Left ventricle myocardium inferior (tissue), 1 donor: ENCODE results near the gene SSMEM1. TPM values are rescaled to one million over a fixed set of nuclear protein-coding genes. Genes with fewer than 3 reads are reported as not detected.
"Not testable (repeated sequence)": the region's sequence is repeated elsewhere in the genome, so short reads cannot be mapped to it uniquely, and the experiment has no call there.

Experiments
- DNase-seq: peaks from one replicate; pipeline ENCODE4 v3.0.0-alpha.2; 2020
- H3K27ac ChIP-seq: fragments of 200-600 bp; replicated peaks from 2 replicates; pipeline ENCODE4 v1.8.0; 2021
- H3K27me3 ChIP-seq: fragments of 200-600 bp; 2 replicates; pipeline ENCODE4 v1.8.0; 2021; ENCODE audit warnings: low read depth
- H3K36me3 ChIP-seq: fragments of 200-600 bp; 2 replicates; pipeline ENCODE4 v1.8.0; 2021
- H3K4me1 ChIP-seq: fragments of 200-600 bp; 2 replicates; pipeline ENCODE4 v1.8.0; 2021
- H3K4me3 ChIP-seq: fragments of 200-600 bp; 2 replicates; pipeline ENCODE4 v1.8.0; 2021; ENCODE audit warnings: mild to moderate bottlenecking, moderate library complexity
- H3K9me3 ChIP-seq: fragments of 200-600 bp; replicated peaks from 2 replicates; pipeline ENCODE4 v1.8.0; 2021
- intact Hi-C: fragments of 100-400 bp; cut with micrococcal nuclease; formaldehyde crosslinking; loops from one replicate; pipeline ENCODE4 v1.11.0; 2022
- total RNA-seq: library from RNA; stranded (reverse); fragmentation: NEBNext Ultra II Directional; extraction: Animal tissue kit (Norgen Biotek cat#: 25700); gene quantifications from one replicate; pipeline ENCODE4 v1.2.1, GENCODE V29; 2021
- TF ChIP-seq, protein P1 (sequence below): fragments of 200-600 bp; IDR thresholded peaks from 2 replicates; pipeline ENCODE4 v1.8.0; 2021; ENCODE audit warnings: antibody characterized with exemption, mild to moderate bottlenecking, borderline replicate concordance
- donor health status: DM: no; HTN: yes; CAD: no; lungs with severe emphysema.

Gene SSMEM1
- total RNA-seq, 1 donor from 2014 or later = not detected

GRCh38 chr7:130221746-130222145 lies 14.1 kb downstream of the SSMEM1 start:
- Histone ChIP-seq H3K4me3 (no peak overlapping the region), H3K27ac (no peak overlapping the region), H3K4me1 (no peaks in the 10 kb centered on the region), H3K36me3 (no peaks in the 10 kb centered on the region), H3K9me3 (peaks cover 6% of the 10 kb centered on the region), H3K27me3 (no peaks in the 10 kb centered on the region)
- intact Hi-C loops = no loop called here
- DNase-seq = no peak
- TF ChIP-seq, protein P1, sequence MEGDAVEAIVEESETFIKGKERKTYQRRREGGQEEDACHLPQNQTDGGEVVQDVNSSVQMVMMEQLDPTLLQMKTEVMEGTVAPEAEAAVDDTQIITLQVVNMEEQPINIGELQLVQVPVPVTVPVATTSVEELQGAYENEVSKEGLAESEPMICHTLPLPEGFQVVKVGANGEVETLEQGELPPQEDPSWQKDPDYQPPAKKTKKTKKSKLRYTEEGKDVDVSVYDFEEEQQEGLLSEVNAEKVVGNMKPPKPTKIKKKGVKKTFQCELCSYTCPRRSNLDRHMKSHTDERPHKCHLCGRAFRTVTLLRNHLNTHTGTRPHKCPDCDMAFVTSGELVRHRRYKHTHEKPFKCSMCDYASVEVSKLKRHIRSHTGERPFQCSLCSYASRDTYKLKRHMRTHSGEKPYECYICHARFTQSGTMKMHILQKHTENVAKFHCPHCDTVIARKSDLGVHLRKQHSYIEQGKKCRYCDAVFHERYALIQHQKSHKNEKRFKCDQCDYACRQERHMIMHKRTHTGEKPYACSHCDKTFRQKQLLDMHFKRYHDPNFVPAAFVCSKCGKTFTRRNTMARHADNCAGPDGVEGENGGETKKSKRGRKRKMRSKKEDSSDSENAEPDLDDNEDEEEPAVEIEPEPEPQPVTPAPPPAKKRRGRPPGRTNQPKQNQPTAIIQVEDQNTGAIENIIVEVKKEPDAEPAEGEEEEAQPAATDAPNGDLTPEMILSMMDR = no peak

GRCh38 chr7:130223646-130224045 lies 16.0 kb downstream of the SSMEM1 start:
- no peaks in the 10 kb centered on the region for H3K36me3 ChIP-seq
- H3K27me3 ChIP-seq = no peaks in the 10 kb centered on the region
- peaks cover 6% of the 10 kb centered on the region for H3K9me3 ChIP-seq
- TF ChIP-seq, protein P1 = no peak
- no peak for DNase-seq
- intact Hi-C loops = no loop called here
- H3K4me1 ChIP-seq = peaks cover 8% of the 10 kb centered on the region
- no peak overlapping the region for H3K27ac ChIP-seq
- no peak overlapping the region for H3K4me3 ChIP-seq

DNA sequence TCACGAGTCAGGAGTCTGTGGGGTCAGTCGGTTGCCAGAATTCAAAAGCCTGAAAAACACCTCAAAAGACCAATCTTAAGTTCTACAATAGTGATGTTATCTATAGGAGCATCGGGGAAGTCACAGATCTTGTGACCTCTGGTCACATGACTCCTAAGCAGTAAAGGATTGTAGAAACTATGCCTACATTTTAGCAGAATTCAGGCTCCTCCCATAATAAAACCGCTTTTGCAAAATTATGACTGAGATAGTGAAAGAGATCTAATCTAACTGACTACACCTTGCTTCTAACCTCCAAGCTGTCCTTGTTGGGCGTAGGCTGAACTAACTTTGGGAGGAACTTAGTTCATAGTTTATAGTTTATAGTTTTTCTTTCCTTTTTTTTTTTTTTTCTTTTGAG lies 16.6 kb downstream of the SSMEM1 start:
- no peaks in the 10 kb centered on the region for H3K27me3 ChIP-seq
- H3K36me3 ChIP-seq = no peaks in the 10 kb centered on the region
- DNase-seq = no peak
- no peak overlapping the region for H3K4me3 ChIP-seq
- intact Hi-C loops = no loop called here
- TF ChIP-seq, protein P1 = no peak
- H3K27ac ChIP-seq = no peak overlapping the region
- H3K4me1 ChIP-seq = peaks cover 8% of the 10 kb centered on the region
- peaks cover 6% of the 10 kb centered on the region for H3K9me3 ChIP-seq

GRCh38 chr7:130224923-130225322 lies 17.3 kb downstream of the SSMEM1 start:
- intact Hi-C loops = not testable (repeated sequence)

GRCh38 chr7:130226333-130226732 lies 18.7 kb downstream of the SSMEM1 start:
- TF ChIP-seq, protein P1 = no peak

More at GRCh38 chr7:130224923-130225322, 17.3 kb downstream of the SSMEM1 start:
- H3K27me3 ChIP-seq, H3K4me1 ChIP-seq, H3K4me3 ChIP-seq, H3K9me3 ChIP-seq, H3K36me3 ChIP-seq, H3K27ac ChIP-seq, DNase-seq: not testable (repeated sequence)

GRCh38 chr7:130227883-130228575 lies 20.4 kb downstream of the SSMEM1 start:
- Histone ChIP-seq H3K36me3 (no peaks in the 10 kb centered on the region), H3K4me1 (peaks cover 8% of the 10 kb centered on the region), H3K27ac (no peak overlapping the region), H3K9me3 (peaks cover 6% of the 10 kb centered on the region), H3K27me3 (no peaks in the 10 kb centered on the region), H3K4me3 (no peak overlapping the region)
- intact Hi-C loops = no loop called here
- TF ChIP-seq, protein P1 = no peak
- DNase-seq = no peak

More at GRCh38 chr7:130226333-130226732, 18.7 kb downstream of the SSMEM1 start:
- Histone ChIP-seq H3K36me3 (no peaks in the 10 kb centered on the region), H3K4me1 (peaks cover 8% of the 10 kb centered on the region), H3K27ac (no peak overlapping the region), H3K27me3 (no peaks in the 10 kb centered on the region), H3K4me3 (no peak overlapping the region), H3K9me3 (peaks cover 6% of the 10 kb centered on the region)
- no peak for DNase-seq
- intact Hi-C loops = no loop called here
